ENCODE results near the gene KMO. TPM values are rescaled to one million over a fixed set of nuclear protein-coding genes. Genes with fewer than 3 reads are reported as not detected.

The KMO gene
- total RNA-seq, 1 donor from 2014 or later: not detected

GRCh38 chr1:241551759-241552638 is 19.8 kb downstream of the KMO start:
- no peak overlapping the region for H3K9ac ChIP-seq
- H3K9me3 ChIP-seq (ENCODE audit: low read depth): no peaks in the 10 kb centered on the region
- H2AFZ ChIP-seq (replicated peaks): no peak overlapping the region
- H3K27me3 Mint-ChIP-seq (ENCODE audit: insufficient read depth, low read depth): peaks cover 2% of the 10 kb centered on the region
- DNase-seq (ENCODE audit: low spot score): no peak
- H3F3A ChIP-seq (ENCODE audit: low read depth): no peaks in the 10 kb centered on the region
- no peaks in the 10 kb centered on the region for H3K4me1 Mint-ChIP-seq
- H3K27ac Mint-ChIP-seq: no peak overlapping the region
- no peaks in the 10 kb centered on the region for H3K79me2 ChIP-seq (ENCODE audit: low read depth)
- H3K27ac ChIP-seq: no peak overlapping the region
- H3K36me3 Mint-ChIP-seq: no peaks in the 10 kb centered on the region
- no peaks in the 10 kb centered on the region for H3K9me3 Mint-ChIP-seq
- H3K4me3 ChIP-seq: no peak overlapping the region
- no peaks in the 10 kb centered on the region for H3K4me1 ChIP-seq
- H3K4me2 ChIP-seq: no peak overlapping the region
- no peak overlapping the region for H3K4me3 Mint-ChIP-seq
- TF ChIP-seq EZH2 (IDR thresholded peaks at IDR 0.05): no peak
- no peak for TF ChIP-seq CTCF (IDR thresholded peaks at IDR 0.05)
- no peak for TF ChIP-seq EZH2phosphoT487 (IDR thresholded peaks at IDR 0.05)
- no peaks in the 10 kb centered on the region for H3K36me3 ChIP-seq
- no peaks in the 10 kb centered on the region for H3K27me3 ChIP-seq
- H4K20me1 ChIP-seq (ENCODE audit: low read depth): no peaks in the 10 kb centered on the region

DNA sequence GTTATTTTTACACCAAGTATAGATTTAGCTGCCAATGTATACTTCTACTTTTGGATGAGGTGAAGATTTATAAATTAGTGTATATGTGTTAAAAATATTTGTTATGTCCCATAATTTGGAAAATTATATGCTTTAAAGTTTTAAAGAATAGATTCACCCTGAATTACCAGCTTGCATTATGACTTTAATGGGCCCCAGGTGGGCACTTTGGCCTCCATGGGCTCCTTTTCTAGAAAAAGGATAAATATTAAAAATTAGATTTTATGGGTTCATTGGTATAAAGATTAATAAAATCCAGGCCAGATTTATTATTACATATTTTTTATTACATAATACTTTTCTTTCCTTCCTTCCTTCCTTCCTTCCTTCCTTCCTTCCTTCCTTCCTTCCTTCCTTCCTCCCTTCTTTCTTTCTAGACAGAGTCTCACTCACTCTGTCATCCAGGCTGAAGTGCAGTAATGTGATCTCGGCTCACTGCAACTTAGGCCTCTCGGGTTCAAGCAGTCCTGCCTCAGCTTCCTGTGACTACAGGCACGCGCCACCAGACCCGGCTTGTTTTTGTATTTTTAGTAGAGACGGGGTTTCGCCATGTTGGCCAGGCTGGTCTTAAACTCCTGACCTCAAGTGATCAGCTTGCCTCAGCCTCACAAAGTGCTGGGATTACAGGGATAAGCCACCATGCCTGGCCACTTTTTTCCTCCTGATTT is 21.9 kb downstream of the KMO start:
- no peaks in the 10 kb centered on the region for H3K9me3 Mint-ChIP-seq
- Histone ChIP-seq H3K4me2 (no peak overlapping the region), H4K20me1 (ENCODE audit: low read depth) (no peaks in the 10 kb centered on the region), H3K9ac (no peak overlapping the region), H3K27ac (no peak overlapping the region), H3K4me3 (no peak overlapping the region), H3F3A (ENCODE audit: low read depth) (no peaks in the 10 kb centered on the region), H2AFZ (replicated peaks) (no peak overlapping the region), H3K36me3 (no peaks in the 10 kb centered on the region), H3K4me1 (no peaks in the 10 kb centered on the region), H3K79me2 (ENCODE audit: low read depth) (no peaks in the 10 kb centered on the region), H3K9me3 (ENCODE audit: low read depth) (no peaks in the 10 kb centered on the region), H3K27me3 (no peaks in the 10 kb centered on the region)
- peaks cover 2% of the 10 kb centered on the region for H3K27me3 Mint-ChIP-seq (ENCODE audit: insufficient read depth, low read depth)
- no peak for DNase-seq (ENCODE audit: low spot score)
- H3K36me3 Mint-ChIP-seq: no peaks in the 10 kb centered on the region
- H3K4me1 Mint-ChIP-seq: peaks cover 5% of the 10 kb centered on the region
- H3K4me3 Mint-ChIP-seq: no peak overlapping the region
- no peak for TF ChIP-seq CTCF (IDR thresholded peaks at IDR 0.05)
- TF ChIP-seq EZH2phosphoT487 (IDR thresholded peaks at IDR 0.05): no peak
- TF ChIP-seq EZH2 (IDR thresholded peaks at IDR 0.05): no peak
- no peak overlapping the region for H3K27ac Mint-ChIP-seq

- Histone ChIP-seq H3K4me3 (no peak overlapping the region), H3K4me2 (no peak overlapping the region), H3K4me1 (no peaks in the 10 kb centered on the region), H3F3A (ENCODE audit: low read depth) (no peaks in the 10 kb centered on the region), H2AFZ (replicated peaks) (no peak overlapping the region), H3K27me3 (no peaks in the 10 kb centered on the region), H3K36me3 (no peaks in the 10 kb centered on the region), H3K9me3 (ENCODE audit: low read depth) (no peaks in the 10 kb centered on the region), H3K27ac (no peak overlapping the region), H4K20me1 (ENCODE audit: low read depth) (no peaks in the 10 kb centered on the region), H3K79me2 (ENCODE audit: low read depth) (no peaks in the 10 kb centered on the region), H3K9ac (no peak overlapping the region)
- no peak for TF ChIP-seq CTCF (IDR thresholded peaks at IDR 0.05)
- TF ChIP-seq EZH2phosphoT487 (IDR thresholded peaks at IDR 0.05): no peak
- TF ChIP-seq EZH2 (IDR thresholded peaks at IDR 0.05): no peak
- no peak for DNase-seq (ENCODE audit: low spot score)
- Mint-ChIP-seq H3K9me3 (no peaks in the 10 kb centered on the region), H3K4me1 (peaks cover 5% of the 10 kb centered on the region), H3K4me3 (no peak overlapping the region), H3K27ac (no peak overlapping the region), H3K27me3 (ENCODE audit: insufficient read depth, low read depth) (peaks cover 2% of the 10 kb centered on the region), H3K36me3 (no peaks in the 10 kb centered on the region)
Observed at GRCh38 chr1:241555526-241555925, 23.3 kb downstream of the KMO start.

Data from neural progenitor cell (in vitro differentiated cells).